H1 (cell line): Measurements from ENCODE around the gene NTNG2. TPM values are rescaled to one million over a fixed set of nuclear protein-coding genes. Genes with fewer than 3 reads are reported as not detected.

ENCODE experiments used
- CTCF ChIA-PET: fragments of 300-600 bp; sonication (Branson Sonifier 250); formaldehyde crosslinking; loops from one replicate; lab custom pipeline; 2021; ENCODE audit not compliant: partially characterized antibody; lab: Charles Lee
- POLR2A ChIA-PET: fragments of 300-600 bp; sonication (Branson Sonifier 250); formaldehyde crosslinking; loops from one replicate; lab custom pipeline; 2021; ENCODE audit warnings: inconsistent platforms; ENCODE audit not compliant: partially characterized antibody; lab: Charles Lee
- DNase-seq, 2 experiments: peaks; one replicate each; pipeline versions ENCODE4 v3.0.0 to v3.0.0-alpha.2; 2010 to 2022; ENCODE audit warnings: low spot score in 2 of 2, low read depth in 1 of 2, mixed read lengths in 1 of 2
- FAIRE-seq: peaks from 2 replicates; lab custom pipeline; 2011; peaks lifted over from hg19 to GRCh38; lab: Jason Lieb, UNC
- H2AFZ ChIP-seq: 2 replicates; pipeline ENCODE4 v1.8.1; 2012; ENCODE audit warnings: low read length, inconsistent platforms
- H2AK5ac ChIP-seq: 2 replicates; pipeline ENCODE4 v1.6.1; 2013; ENCODE audit warnings: low read depth, low read length
- H2BK120ac ChIP-seq: replicated peaks from 2 replicates; pipeline ENCODE3; 2013; ENCODE audit warnings: low read depth, low read length, inconsistent platforms
- H2BK12ac ChIP-seq: 2 replicates; pipeline ENCODE4 v1.6.1; 2013; ENCODE audit warnings: low read depth, low read length
- H2BK15ac ChIP-seq: 2 replicates; pipeline ENCODE4 v1.6.1; 2013; ENCODE audit warnings: low read length
- H2BK20ac ChIP-seq: 2 replicates; pipeline ENCODE4 v1.6.1; 2013; ENCODE audit warnings: low read length
- H2BK5ac ChIP-seq: 2 replicates; pipeline ENCODE4 v1.6.1; 2013; ENCODE audit warnings: low read depth, low read length
- H3K14ac ChIP-seq: 2 replicates; pipeline ENCODE4 v1.6.1; 2013; ENCODE audit warnings: inconsistent platforms; ENCODE audit not compliant: insufficient read length
- H3K18ac ChIP-seq: 2 replicates; pipeline ENCODE4 v1.6.1; 2013; ENCODE audit warnings: low read length; ENCODE audit errors: extremely low read depth
- H3K23ac ChIP-seq: 2 replicates; pipeline ENCODE4 v1.6.1; 2013; ENCODE audit warnings: inconsistent platforms; ENCODE audit not compliant: insufficient read length
- H3K23me2 ChIP-seq: 2 replicates; pipeline ENCODE4 v1.6.1; 2013; ENCODE audit warnings: low read depth, low read length
- H3K27ac ChIP-seq: 2 replicates; pipeline ENCODE4 v1.6.1; 2011; ENCODE audit warnings: low read depth, low read length, inconsistent platforms
- H3K27me3 ChIP-seq, 4 experiments: replicated peaks in 1 of 4; 1 replicate in 1 of 4; 2 replicates in 3 of 4; pipeline versions ENCODE4 v1.6.1 to v1.8.1; 2011 to 2013; ENCODE audit warnings: low read length in 3 of 4, mild to moderate bottlenecking in 3 of 4, inconsistent platforms in 2 of 4, mixed read lengths in 2 of 4, moderate library complexity in 1 of 4; ENCODE audit not compliant: control insufficient read depth in 3 of 4, insufficient read depth in 3 of 4; ENCODE audit errors: extremely low read depth in 1 of 4
- H3K36me3 ChIP-seq, 4 experiments: 2 replicates each; pipeline versions ENCODE4 v1.6.1 to v1.8.1; 2011 to 2013; ENCODE audit warnings: mild to moderate bottlenecking in 4 of 4, low read length in 3 of 4, moderate library complexity in 2 of 4, control low read depth in 1 of 4, inconsistent platforms in 1 of 4; ENCODE audit not compliant: insufficient read depth in 4 of 4, control insufficient read depth in 2 of 4
- H3K4ac ChIP-seq: replicated peaks from 2 replicates; pipeline ENCODE3; 2013; ENCODE audit warnings: low read length, low read depth, mixed read lengths, inconsistent platforms; ENCODE audit not compliant: insufficient read length
- H3K4me1 ChIP-seq, 4 experiments: replicated peaks in 1 of 4; 1 replicate in 1 of 4; 2 replicates in 3 of 4; pipeline versions ENCODE4 v1.6.1 to v1.8.1; 2011 to 2013; ENCODE audit warnings: low read length in 3 of 4, inconsistent platforms in 2 of 4, mixed read lengths in 1 of 4; ENCODE audit not compliant: insufficient read depth in 4 of 4, control insufficient read depth in 3 of 4
- H3K4me2 ChIP-seq, 2 experiments: 2 replicates each; pipeline versions ENCODE4 v1.6.1 to v1.8.1; 2011 to 2013; ENCODE audit warnings: low read depth in 2 of 2, low read length in 2 of 2, control low read depth in 1 of 2, inconsistent platforms in 1 of 2, mild to moderate bottlenecking in 1 of 2; ENCODE audit not compliant: insufficient read depth in 1 of 2
- H3K4me3 ChIP-seq, 4 experiments: fragments of 200-600, 300-600 bp in 1 of 4; sonication (generic), shearing (Covaris generic), sonication (Bioruptor Twin) in 1 of 4; 2 replicates each; pipeline versions ENCODE4 v1.5.1 to v1.8.1; 2011 to 2016; ENCODE audit warnings: low read length in 4 of 4, low read depth in 3 of 4, control low read depth in 2 of 4, inconsistent platforms in 2 of 4, mild to moderate bottlenecking in 2 of 4, mixed read lengths in 1 of 4, moderate library complexity in 1 of 4; ENCODE audit not compliant: insufficient read depth in 2 of 4; ENCODE audit errors: extremely low read depth in 1 of 4
- H3K56ac ChIP-seq: replicated peaks from 2 replicates; pipeline ENCODE3; 2013; ENCODE audit warnings: low read depth, mild to moderate bottlenecking, mixed read lengths, low read length, inconsistent platforms; ENCODE audit not compliant: insufficient read length
- H3K79me1 ChIP-seq: 2 replicates; pipeline ENCODE4 v1.6.1; 2013; ENCODE audit warnings: low read depth, low read length, control low read depth
- H3K79me2 ChIP-seq, 2 experiments: 2 replicates each; pipeline versions ENCODE4 v1.6.1 to v1.8.1; 2012 to 2013; ENCODE audit warnings: low read length in 2 of 2, mild to moderate bottlenecking in 2 of 2, inconsistent platforms in 1 of 2; ENCODE audit not compliant: insufficient read depth in 2 of 2, control insufficient read depth in 1 of 2
- H3K9ac ChIP-seq, 4 experiments: replicated peaks in 1 of 4; 1 replicate in 1 of 4; 2 replicates in 3 of 4; pipeline versions ENCODE4 v1.6.1 to v1.8.1; 2011 to 2013; ENCODE audit warnings: low read depth in 3 of 4, low read length in 3 of 4, control low read depth in 2 of 4, mild to moderate bottlenecking in 2 of 4, moderate library complexity in 2 of 4, inconsistent platforms in 1 of 4; ENCODE audit errors: extremely low read depth in 1 of 4
- H3K9me3 ChIP-seq, 2 experiments: 2 replicates each; pipeline versions ENCODE4 v1.6.1 to v1.8.1; 2012 to 2013; ENCODE audit warnings: mild to moderate bottlenecking in 2 of 2, moderate library complexity in 2 of 2, control low read depth in 1 of 2, inconsistent platforms in 1 of 2, low read depth in 1 of 2, low read length in 1 of 2, mixed read lengths in 1 of 2; ENCODE audit not compliant: insufficient read depth in 2 of 2
- H4K20me1 ChIP-seq, 2 experiments: replicated peaks in 1 of 2; 2 replicates each; pipeline versions ENCODE3 to v1.8.1; 2011 to 2013; ENCODE audit warnings: inconsistent platforms in 2 of 2, low read length in 2 of 2, mild to moderate bottlenecking in 1 of 2; ENCODE audit not compliant: insufficient read depth in 2 of 2, control insufficient read depth in 1 of 2
- H4K5ac ChIP-seq: 2 replicates; pipeline ENCODE4 v1.6.1; 2013; ENCODE audit warnings: low read length, low read depth, mixed read lengths, inconsistent platforms; ENCODE audit not compliant: insufficient read length
- H4K8ac ChIP-seq: 2 replicates; pipeline ENCODE4 v1.8.0; 2013; ENCODE audit warnings: mild to moderate bottlenecking, moderate library complexity, low read length, inconsistent platforms; ENCODE audit not compliant: insufficient read depth; ENCODE audit errors: extremely low read depth
- H4K91ac ChIP-seq: replicated peaks from 2 replicates; pipeline ENCODE3; 2013; ENCODE audit warnings: low read length, mixed read lengths, inconsistent platforms; ENCODE audit not compliant: insufficient read length
- EP300 ChIP-seq, 2 experiments: IDR thresholded peaks; 1 replicate in 1 of 2; 2 replicates in 1 of 2; pipeline ENCODE4 v1.6.1; 2011 to 2012; ENCODE audit warnings: low read depth in 2 of 2, low read length in 2 of 2, mild to moderate bottlenecking in 2 of 2, borderline replicate concordance in 1 of 2, inconsistent platforms in 1 of 2, moderate library complexity in 1 of 2
- WGBS, 2 experiments: shearing (Covaris generic) in 1 of 2; methylation state at CpG; one replicate each; pipeline versions ENCODE4 v1.1.6 to v1.1.7; 2013 to 2015; ENCODE audit warnings: low lambda C conversion rate in 2 of 2, mixed read lengths in 2 of 2, inconsistent platforms in 1 of 2, low coverage in 1 of 2, missing lambda C conversion rate in 1 of 2; ENCODE audit not compliant: insufficient replicate concordance in 2 of 2, insufficient coverage in 1 of 2, insufficient read length in 1 of 2; ENCODE audit errors: extremely low coverage in 1 of 2, missing lambda C conversion rate in 1 of 2; 5-methylcytosine and 5-hydroxymethylcytosine counted together
- polyA plus RNA-seq, 7 experiments: library from polyadenylated mRNA; depleted of rRNA in 3 of 7; stranded (reverse) in 5 of 7; unstranded in 2 of 7; fragments of >200 nt in 5 of 7; fragments of 200-250 nt in 2 of 7; gene quantifications; 1 replicate in 5 of 7; 2 replicates in 1 of 7; 4 replicates in 1 of 7; pipeline versions ENCODE4 v1.2.1 to v1.2.3, GENCODE V29; 2011 to 2013; ENCODE audit warnings: missing spikeins in 2 of 7, mixed read lengths in 2 of 7
- total RNA-seq: library from RNA; stranded (reverse); fragmentation: NEBNext Ultra II Directional; extraction: Animal tissue kit (Norgen Biotek cat#: 25700); gene quantifications from 2 replicates; pipeline ENCODE4 v1.2.1, GENCODE V29; 2021

The NTNG2 gene
- total and polyA plus RNA-seq, 2 of the 8 experiments (the other 6 are each of a cell fraction or from before 2014, with no cell fraction given): 1.4 to 1.5 TPM

- Histone ChIP-seq H3K23ac (no peak overlapping the region), H2BK5ac (no peak overlapping the region), H3K4me2 (no peak overlapping the region), H3K27ac (no peak overlapping the region), H2BK12ac (no peak overlapping the region), H3K27me3 (no peaks in the 10 kb centered on the region; a peak in 1 of 7 replicates), H4K8ac (no peak overlapping the region), H2BK20ac (no peak overlapping the region), H3K23me2 (no peaks in the 10 kb centered on the region), H3K18ac (no peak overlapping the region), H2BK15ac (no peak overlapping the region), H3K36me3 (no peaks in the 10 kb centered on the region), H3K4ac (no peak overlapping the region), H3K4me3 (no peak overlapping the region), H4K5ac (no peak overlapping the region), H3K56ac (no peak overlapping the region), H3K4me1 (peaks cover 0 to 3% (median under 1%) of the 10 kb centered on the region in 4 experiments; a peak in 3 of 7 replicates), H3K9ac (no peak overlapping the region), H2AFZ (no peak overlapping the region), H3K79me1 (no peaks in the 10 kb centered on the region), H4K20me1 (no peaks in the 10 kb centered on the region), H4K91ac (no peak overlapping the region), H3K9me3 (no peaks in the 10 kb centered on the region), H3K79me2 (no peaks in the 10 kb centered on the region), H3K14ac (no peak overlapping the region), H2BK120ac (no peak overlapping the region), H2AK5ac (no peak overlapping the region)
- DNase-seq (no peak), FAIRE-seq (no peak)
- CTCF ChIA-PET: interaction anchor here (0.7 to 2.2 kb wide), 4 partner anchors 20 to 163 kb away, joined by 3 to 4 read pairs (median 4); no protein-coding TSS in a partner anchor
- POLR2A ChIA-PET: no interaction called here
- 94% methylated on average over 3 of the region's 3 CpGs; no CpG with 5 or more reads in 1 of the 2 experiments for WGBS, 2 experiments
- no peak for TF ChIP-seq EP300 (IDR thresholded peaks at IDR 0.05; ENCODE audit: borderline replicate concordance in 1 of 2, low read depth in 2 of 2, low read length in 2 of 2)
Measured at GRCh38 chr9:132117694-132118093, 44.2 kb upstream of the NTNG2 start.
